Measurements from ENCODE around the gene POTEJ. TPM values are rescaled to one million over a fixed set of nuclear protein-coding genes. Genes with fewer than 3 reads are reported as not detected.
"Not testable (repeated sequence)": the region's sequence is repeated elsewhere in the genome, so short reads cannot be mapped to it uniquely, and the experiment has no call there.

The POTEJ gene
- 0.06 TPM for polyA plus RNA-seq (ENCODE audit: insufficient read length)

- not testable (repeated sequence) for DNase-seq
Measured at GRCh38 chr2:130611140-130611539, at the start of gene POTEJ. TSS of gene POTEJ (plus strand) at chr2:130611440. CDS start at chr2:130611533, 93 bp downstream.

DNA sequence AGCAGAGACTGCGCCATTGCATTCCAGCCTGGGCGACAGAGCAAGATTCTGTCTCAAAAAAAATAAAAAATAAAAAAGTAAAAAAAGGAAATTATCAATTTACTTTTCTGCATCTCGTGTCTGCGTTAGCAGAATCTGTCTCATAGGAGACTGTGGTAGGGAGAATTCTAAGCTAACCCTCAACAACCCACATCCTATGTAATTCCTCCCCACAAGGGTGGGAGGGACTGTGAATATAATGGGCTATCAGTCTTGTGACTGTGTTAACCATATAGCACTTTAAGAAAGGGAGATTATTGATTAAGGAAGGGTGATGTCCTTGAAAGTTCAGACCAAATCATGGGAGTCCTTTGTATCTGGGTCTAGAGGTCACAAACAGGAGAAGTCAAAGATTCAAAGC, 45.1 kb upstream of the POTEJ start:
- not testable (repeated sequence) for DNase-seq

DNA sequence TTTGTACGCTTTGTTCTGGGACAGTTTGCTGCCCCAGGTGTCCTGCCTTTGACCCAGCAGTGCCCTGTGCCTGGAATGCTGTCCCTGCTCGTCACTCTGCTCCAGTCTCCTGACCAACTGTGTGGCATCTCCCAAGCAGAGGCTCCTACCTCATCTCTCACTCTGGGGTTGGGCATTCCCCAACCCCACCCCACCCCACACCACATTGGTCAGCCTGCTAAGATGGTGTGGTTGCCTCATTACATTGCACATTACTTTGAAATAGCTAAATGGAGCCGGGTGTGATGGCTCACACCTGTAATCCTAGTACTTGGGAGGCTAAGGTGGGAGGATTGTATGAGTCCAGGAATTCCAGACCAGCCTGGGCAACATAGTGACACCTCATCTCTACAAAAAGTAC, 39.3 kb upstream of the POTEJ start:
- DNase-seq, result not testable (repeated sequence)

- DNase-seq, result not testable (repeated sequence)
Measured at GRCh38 chr2:130574230-130574629, 37.0 kb upstream of the POTEJ start.

- not testable (repeated sequence) for DNase-seq
Measured at GRCh38 chr2:130576209-130576784, 34.9 kb upstream of the POTEJ start.

DNA sequence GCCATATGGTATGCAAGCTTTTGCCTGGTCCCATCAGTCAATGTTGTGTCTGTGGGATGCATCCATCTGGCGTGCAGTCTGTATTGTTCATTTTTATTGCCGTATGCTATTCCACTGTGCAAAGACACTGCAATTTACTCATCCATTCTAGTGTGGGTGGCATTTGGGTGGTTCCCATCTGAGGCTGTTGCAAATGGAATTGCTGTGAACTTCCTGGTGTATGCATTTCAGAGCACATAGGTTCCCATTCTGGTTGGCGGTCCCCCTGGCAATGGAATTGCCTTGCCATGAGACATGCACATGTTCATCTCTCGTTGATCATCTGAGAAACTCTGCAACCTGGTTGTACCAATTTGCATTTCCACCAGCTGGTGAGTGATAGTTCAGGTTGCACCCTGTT, 33.7 kb upstream of the POTEJ start:
- DNase-seq, result not testable (repeated sequence)

DNA sequence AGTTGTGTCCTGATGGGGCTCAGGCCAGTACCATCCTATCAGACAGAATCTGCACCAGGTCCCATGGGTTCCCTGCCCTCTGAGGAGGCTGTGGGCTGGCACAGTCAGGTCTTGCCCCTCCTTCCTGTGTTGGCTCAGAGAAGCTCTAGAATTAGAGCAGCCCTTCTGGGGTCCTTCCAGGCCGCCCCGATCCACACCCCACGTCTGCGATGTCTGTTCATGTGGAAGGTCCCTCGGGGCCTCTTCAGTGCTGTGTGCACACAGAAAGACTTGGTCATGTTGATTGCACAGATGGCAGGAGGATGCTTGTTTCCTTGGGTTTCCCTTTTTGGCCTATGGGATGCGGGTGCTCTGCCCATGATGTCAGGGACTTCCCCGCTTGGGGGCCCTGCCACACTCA, 32.1 kb upstream of the POTEJ start:
- not testable (repeated sequence) for DNase-seq

DNA sequence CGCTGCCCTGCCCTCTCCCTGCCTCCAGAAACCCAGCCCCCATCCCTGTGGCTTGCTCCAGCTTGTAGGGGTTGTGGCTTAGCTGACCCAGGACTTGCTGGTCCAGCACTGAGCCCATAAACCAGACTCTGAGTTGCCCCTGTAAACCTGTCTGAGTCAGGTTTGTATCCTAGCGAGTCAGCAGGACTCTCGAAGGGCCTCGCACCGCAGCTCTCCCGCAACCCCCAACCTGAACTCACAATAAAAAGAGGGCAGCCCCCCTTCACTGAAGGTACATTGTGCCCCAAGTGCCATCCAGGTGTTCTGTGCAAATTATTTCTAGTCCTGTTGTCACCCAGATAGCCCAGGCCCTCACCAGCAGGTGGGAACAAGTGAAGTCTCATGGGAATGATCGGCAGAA, 29.7 kb upstream of the POTEJ start:
- not testable (repeated sequence) for DNase-seq

DNA sequence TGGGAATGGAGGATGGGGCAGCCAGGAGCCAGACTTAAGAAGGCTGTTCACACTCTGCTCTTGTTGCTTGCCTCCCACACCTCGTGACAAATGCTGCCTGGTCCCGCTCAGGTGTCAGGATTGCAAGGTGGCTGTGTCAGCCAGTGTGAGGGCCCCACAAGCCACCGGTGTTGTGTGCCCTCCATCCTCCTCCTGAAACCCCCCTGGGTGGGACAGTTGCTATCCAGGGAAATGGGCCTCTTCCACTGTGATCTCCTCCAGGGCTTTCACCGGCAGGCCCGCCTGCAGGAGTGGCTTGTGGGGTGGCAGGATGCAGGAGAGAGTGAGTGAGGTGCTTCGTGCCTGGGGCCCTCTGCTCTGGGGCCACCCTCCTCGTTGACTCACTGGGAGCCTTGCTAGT, 28.3 kb upstream of the POTEJ start:
- DNase-seq, result not testable (repeated sequence)

DNA sequence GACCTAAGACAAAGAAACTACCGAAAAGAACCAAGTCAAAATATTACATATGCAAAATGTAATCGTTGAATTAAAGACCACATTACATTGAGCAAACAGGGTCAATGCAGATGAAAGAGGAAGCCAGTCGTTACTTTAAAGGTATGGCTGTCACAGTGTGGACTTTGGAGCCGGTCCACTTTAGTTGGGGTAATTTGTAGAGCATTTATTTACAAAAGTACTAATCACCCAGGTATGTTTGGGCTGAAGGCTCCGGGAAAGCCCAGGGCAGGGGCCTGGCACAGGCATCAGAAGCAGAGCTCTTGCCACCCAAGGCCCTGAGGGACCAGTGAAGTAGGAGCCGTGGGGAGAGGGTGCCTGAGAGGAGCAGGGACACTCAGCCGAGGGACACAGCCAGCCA, 27.7 kb upstream of the POTEJ start:
- not testable (repeated sequence) for DNase-seq

GRCh38 chr2:130584726-130585125, 26.5 kb upstream of the POTEJ start:
- DNase-seq, result not testable (repeated sequence)

- not testable (repeated sequence) for DNase-seq
Measured at GRCh38 chr2:130588688-130589458, 22.4 kb upstream of the POTEJ start.

DNA sequence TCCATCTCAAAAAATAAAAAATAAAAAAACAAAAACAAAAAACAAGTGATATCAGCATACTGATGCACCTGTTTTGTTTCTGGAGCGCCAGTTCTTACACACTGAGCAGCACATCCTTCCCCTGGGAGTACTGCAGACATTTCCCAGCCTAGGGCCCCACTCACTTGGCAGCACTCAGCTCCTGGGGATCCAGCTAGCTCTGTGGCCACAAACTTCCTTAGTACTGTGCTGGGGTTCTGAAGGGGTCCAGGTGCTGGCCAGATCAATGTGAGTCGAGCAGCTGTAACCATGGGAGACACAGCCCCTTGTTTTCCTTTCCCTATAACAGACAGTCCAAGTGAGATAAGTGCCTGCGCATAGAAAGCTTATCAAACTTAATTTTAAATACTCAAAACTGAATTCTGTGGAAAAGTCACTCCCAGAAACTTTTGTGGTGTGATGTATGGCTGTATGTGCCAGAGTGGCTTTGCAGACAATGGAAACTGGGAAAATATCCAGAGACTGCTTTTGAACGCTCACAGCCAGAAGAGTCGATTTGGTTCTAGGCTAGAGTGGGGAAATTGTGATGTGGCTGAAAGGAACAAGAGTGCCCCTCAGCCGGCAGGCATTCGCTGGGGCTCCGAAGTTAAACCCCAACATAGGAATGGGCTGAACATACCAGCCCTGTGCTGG, 20.9 kb upstream of the POTEJ start:
- not testable (repeated sequence) for DNase-seq

GRCh38 chr2:130590842-130591359, 20.3 kb upstream of the POTEJ start:
- not testable (repeated sequence) for DNase-seq

DNA sequence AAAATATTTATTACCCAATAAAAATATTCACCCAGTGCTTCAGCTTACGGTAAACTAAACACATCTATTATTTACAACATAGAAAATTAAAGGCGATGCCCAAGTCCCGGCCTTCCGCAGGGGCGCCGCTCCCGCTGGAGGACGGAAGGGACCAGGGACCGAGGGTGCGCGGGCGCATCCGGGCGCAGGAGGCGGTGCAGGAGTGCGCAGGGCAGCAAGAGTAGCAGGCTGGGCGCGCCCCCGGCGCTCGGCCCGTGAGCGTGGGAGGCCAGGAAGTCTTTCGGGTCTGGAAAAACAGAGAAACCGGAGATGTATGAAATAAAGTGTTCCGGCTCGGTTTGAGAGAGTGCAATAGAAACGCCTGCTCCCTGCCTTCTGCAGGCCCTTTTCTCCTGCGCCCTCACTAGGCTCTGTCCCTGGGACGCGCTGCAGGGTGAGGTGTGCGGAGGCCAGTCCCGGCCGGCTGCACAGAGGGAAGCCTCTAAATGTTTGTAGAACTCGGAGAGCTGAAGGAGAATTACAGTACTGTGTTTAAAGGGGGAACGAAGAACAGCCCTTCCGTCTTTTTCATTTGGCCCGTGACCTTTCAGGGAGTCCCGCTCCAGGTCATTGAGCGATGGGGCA, 18.3 kb upstream of the POTEJ start:
- DNase-seq, result not testable (repeated sequence)

DNA sequence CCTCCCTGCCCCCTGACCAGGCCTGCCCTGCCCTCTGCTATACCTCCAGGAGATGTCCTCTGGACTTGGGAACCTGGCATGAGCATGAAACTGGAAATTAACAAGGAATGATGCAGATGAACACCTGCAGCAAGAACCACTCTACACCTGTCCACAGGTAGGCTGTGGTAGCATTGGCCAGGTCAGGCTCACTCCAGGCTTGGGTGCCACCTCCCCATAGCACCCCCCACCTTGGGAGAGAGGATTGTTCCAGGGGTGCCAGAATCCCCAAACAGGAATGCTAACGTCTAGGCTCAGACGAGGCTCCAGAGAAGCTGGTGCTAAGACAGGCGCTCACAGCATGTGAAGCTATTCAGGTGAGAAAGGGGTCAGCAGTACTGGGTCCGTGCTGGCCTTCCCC, 17.2 kb upstream of the POTEJ start:
- not testable (repeated sequence) for DNase-seq

DNA sequence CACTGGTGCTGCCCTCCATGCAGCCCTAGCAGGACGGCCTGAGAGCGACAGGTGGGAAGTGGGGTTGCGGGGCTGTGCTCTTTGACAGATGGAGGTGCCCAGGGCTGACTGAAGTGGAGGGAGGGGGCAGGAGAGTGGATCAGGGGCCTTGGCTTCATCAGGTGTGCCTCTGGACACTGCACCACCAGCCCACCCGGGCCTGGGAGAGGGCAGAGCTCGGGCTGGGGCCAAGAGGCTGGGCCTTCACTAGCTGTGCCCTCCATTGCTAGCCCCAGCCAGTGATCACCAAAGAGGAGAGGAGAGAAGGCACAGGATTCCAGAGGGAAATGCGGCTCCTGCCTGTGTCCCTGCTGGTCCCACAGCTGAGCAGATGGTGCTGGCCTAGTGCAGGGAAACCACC, 14.5 kb upstream of the POTEJ start:
- DNase-seq, result not testable (repeated sequence)

DNA sequence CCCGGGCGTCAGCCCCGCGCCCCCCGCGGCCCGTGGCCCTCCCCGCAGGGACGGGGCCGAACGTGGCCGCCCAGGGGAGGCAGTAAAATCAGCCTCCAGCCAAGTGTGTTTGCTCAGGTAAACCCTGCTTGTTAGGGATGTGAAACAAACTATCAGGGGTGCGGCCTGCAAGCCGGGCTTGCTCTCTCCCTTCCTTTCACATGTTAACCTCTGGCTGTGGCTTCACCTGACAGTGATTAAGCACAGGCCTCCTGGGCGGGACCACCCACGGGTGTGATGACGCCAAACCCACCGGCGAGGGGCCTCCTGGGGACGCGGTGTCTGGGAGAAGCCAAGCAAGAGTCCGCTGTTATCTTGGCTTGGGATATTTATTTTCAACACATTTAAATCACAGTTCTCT, 13.2 kb upstream of the POTEJ start:
- not testable (repeated sequence) for DNase-seq

DNA sequence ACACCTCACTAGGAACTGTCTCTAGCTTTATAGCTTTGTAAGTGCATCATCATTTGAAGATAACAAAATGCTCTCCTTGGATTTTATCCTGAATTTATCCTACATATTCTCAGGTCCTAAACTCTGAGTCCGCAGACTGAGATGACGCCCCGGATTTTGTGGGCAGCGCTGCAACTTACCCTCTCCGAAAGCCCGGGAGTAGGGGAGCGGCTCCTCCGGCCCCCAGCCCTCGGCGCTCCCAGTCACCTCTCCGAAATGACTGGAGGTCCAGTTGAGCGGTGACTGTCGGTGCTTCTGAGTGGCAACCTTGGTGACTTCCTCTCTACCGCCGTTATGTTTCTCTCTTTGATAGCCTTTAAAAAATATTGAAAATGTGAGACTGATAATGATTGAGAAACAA, 12.8 kb upstream of the POTEJ start:
- DNase-seq, result not testable (repeated sequence)

GRCh38 chr2:130599393-130599792, 11.8 kb upstream of the POTEJ start, which contains the start of gene CFC1:
TSS of gene CFC1 (minus strand) at chr2:130599575. CDS start at chr2:130599287, 288 bp downstream.
- not testable (repeated sequence) for DNase-seq

- DNase-seq, result not testable (repeated sequence)
Measured at GRCh38 chr2:130599926-130600325, 11.3 kb upstream of the POTEJ start.

GRCh38 chr2:130601648-130602302, 9.5 kb upstream of the POTEJ start:
- not testable (repeated sequence) for DNase-seq
